SHP77 (cell line): ENCODE data around the gene AOAH.
"Not testable (repeated sequence)": the region's sequence is repeated elsewhere in the genome, so short reads cannot be mapped to it uniquely, and the experiment has no call there.

ENCODE experiments used
- DNase-seq, 2 experiments: peaks; one replicate each; lab custom pipeline; 2025; lab: John Stamatoyannopoulos, UW

AOAH gene

GRCh38 chr7:36469236-36469635 is 255.1 kb downstream of the AOAH start:
- no peak for DNase-seq

GRCh38 chr7:36468370-36469101 is 255.8 kb downstream of the AOAH start:
- DNase-seq: no peak

- not testable (repeated sequence) for DNase-seq
Observed at GRCh38 chr7:36466001-36466400, 258.3 kb downstream of the AOAH start.

- DNase-seq: no peak
Observed at GRCh38 chr7:36464271-36464670, 260.0 kb downstream of the AOAH start.
